SH-SY5Y (cell line): ENCODE results near the gene EFNB2.

ENCODE experiments used
- GATA2 ChIP-seq: IDR thresholded peaks from 2 replicates; pipeline ENCODE4 v1.6.1; 2011; ENCODE audit warnings: mild to moderate bottlenecking, low read depth, low read length
- GATA3 ChIP-seq: IDR thresholded peaks from 2 replicates; pipeline ENCODE4 v1.6.1; 2011; ENCODE audit warnings: low read depth, mild to moderate bottlenecking, low read length, moderate library complexity

EFNB2 gene

DNA sequence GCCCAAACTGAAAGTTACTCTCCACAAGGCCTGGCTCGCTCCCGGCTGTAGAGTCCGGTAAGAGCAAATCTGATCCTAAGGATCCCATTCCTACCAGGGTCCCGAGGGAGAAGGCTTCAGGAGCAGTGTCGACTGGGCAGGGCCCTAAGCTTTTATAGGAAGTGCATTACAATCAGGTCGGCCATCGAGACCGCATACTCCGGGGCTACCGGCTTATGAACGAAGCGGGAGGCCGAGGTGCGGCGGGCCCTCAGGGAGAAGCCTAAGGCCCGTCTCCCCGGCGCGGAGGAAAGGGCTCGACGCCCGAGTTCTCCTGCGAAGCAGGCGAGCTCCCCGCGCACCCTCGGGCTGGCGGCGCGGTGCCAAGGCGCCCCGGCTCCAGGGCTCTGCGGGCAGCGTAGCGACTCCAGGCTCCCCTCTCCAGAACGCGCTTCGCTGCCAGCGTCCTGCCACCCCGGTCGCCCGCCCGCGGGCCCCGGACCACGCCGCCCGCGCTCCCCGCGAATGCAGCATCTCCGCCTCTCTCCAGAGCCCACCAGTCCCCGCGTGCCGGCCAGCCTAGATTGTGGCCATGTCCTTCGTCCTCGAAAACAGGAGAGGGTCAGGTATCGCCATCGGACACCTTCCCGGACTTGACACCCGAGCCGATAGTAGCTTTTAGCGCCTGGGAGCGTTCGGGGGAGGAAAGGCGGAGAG, 1.4 kb downstream of the EFNB2 start:
- no peak for TF ChIP-seq GATA3
- TF ChIP-seq GATA2: no peak

DNA sequence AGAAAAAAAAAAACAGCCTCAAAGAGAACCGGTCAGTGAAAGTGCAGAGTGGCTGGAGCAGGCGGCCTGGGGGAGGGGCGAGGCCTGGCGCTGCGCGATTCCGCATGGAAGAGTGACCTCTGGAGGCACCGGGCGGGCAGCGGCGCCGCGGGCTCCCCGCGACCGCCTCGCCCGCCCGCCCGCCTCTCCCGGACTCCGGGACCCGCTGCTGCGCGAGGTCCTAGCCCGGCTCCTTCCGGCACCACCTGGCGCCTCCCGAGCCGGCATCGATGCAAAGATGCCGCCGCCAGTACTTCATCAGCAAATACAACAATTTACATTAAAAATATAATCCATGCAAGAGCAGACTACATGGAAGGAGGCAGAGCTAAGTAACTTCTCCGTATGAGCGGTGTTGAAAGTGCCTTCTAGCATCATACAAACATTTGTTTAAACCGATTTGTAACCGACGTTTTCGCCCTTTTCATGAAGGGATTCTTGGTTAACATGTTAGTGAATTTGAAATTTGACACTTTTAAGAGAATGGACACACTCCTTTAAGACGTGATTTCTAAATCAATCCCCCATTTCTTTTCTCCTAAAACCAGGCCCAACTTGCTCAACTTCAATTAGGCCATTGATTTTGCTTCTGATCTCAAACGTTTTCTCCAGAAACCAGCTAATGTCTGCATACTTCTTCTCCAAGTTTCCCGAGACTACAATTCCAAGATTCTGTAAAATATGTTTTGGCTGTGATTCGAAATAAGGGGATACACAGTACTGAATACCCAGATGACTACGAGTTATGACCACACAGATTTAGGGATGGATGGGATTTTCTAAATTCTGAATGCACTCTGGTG, 2.1 kb downstream of the EFNB2 start:
- 0 out of 2 replicates have a peak, but pooled peaks have one; percentile 6 for TF ChIP-seq GATA2
- no peak for TF ChIP-seq GATA3

- TF ChIP-seq GATA3 (peak; percentile 48; the same call in 1 of the 2 replicates), GATA2 (peak; percentile 72)
Measured at GRCh38 chr13:106532111-106532929, 3.1 kb downstream of the EFNB2 start.

DNA sequence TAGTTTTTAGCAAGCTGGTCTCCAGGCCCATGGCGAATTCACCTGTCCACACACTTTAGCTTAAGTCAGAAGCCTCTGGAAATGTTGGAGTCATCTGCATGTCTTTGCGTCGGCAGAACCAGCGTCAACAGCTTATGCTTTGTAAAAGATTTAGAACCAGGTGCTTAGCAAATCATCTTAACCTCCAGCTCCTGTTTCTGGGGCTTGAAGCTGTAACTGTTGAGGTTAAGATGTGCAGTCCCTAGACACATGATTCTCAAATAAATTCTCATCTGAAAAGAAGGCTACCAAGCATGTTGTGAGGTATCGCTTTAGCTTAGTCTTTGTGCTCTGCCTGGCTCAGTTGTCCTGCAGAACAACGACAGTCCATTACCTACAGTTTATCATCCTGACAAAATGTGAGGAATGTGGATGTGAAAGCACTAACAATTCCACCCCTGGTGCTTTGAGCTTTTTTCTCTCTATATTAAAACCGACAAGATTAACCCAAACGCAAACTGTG, 4.4 kb downstream of the EFNB2 start:
- no peak for TF ChIP-seq GATA2
- TF ChIP-seq GATA3: no peak

- TF ChIP-seq GATA3: no peak
- TF ChIP-seq GATA2: no peak
Measured at GRCh38 chr13:106530171-106530851, 5.2 kb downstream of the EFNB2 start.

- TF ChIP-seq GATA2 (peak; percentile 76), GATA3 (peak; percentile 80)
Measured at GRCh38 chr13:106529415-106530170, 5.9 kb downstream of the EFNB2 start.

DNA sequence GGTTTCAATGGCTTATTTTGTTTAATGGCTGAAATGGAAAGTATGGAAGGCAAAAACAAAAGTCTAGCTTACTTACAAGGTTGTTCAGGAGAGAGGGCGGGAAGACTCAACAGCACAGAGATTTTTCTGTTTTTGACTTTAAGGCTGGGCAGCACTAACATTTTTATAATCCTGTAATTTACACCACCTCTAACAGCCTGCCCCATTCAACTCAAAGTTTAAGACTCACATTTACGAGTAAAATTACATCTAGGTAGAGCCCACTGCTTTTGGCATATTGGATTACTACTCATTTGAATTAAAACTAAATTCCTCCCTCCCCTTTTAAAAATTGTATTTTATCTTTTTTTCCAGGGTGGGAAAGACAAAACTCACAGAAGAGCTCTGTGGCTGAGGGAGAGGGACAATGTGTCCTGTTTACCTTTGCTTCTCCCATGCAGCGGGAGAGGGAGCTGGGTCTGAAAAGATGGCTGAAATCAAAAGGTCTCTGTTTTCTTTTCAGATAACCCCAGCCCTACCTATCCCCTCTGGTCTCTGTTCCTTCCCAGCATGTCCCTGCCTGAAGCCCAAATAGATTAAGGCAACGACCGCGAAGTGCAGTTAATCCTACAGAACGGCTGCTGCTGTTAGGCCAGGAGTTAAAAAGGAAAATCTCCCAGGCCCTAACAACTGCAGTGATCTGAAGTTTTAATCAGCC, 6.6 kb downstream of the EFNB2 start:
- no peak for TF ChIP-seq GATA2
- no peak for TF ChIP-seq GATA3

DNA sequence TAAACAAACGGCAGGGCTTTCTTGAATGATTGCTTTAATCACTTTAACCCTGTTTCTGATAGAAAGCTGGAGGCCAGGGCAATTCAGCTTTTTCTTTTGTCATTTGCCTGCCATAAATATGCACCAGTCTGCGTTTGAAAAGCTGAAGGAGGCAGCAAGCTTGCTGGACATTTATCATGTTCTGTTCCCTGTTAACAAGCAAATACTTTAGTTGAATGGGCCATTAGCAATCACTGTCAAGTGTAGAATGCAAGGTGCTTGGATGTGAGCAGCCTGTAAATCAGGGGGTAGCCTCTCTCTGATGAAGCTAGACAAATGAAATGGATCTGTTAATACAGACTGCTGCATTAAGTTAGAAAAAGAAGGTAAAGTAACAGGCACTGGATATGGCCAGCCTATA, 7.6 kb downstream of the EFNB2 start:
- TF ChIP-seq GATA3 (no peak), GATA2 (no peak)

- no peak for TF ChIP-seq GATA3
- TF ChIP-seq GATA2: no peak
Measured at GRCh38 chr13:106527445-106527801, 8.0 kb downstream of the EFNB2 start.

- TF ChIP-seq GATA2: no peak
- no peak for TF ChIP-seq GATA3
Measured at GRCh38 chr13:106526738-106527444, 8.6 kb downstream of the EFNB2 start.

GRCh38 chr13:106525865-106526264, 9.6 kb downstream of the EFNB2 start:
- no peak for TF ChIP-seq GATA3
- no peak for TF ChIP-seq GATA2

DNA sequence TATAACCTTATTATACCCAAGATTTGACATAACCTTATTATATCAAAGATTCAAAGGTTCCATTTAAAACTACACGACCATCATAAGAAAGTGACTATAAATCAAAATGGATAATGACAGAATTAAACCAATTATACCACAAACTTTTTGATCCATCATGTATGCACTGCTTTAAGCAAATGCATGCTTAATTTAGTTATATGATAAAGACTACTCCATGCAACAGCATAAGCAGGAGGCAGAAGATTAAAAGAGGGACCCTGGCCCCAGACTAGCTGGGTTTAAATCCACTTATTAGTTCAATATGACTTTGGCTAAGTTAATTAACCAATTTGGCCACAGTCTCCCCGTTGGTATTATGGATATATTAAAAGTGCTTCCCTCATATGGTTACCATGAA, 11.4 kb downstream of the EFNB2 start:
- TF ChIP-seq GATA2 (no peak), GATA3 (0 out of 2 replicates have a peak, but pooled peaks have one; percentile 17)

GRCh38 chr13:106523576-106523975, 11.9 kb downstream of the EFNB2 start:
- TF ChIP-seq GATA2 (no peak), GATA3 (no peak)
